Mammary epithelial cell (primary cell): Measurements from ENCODE around the gene SHLD1.

Experiments
- EZH2 ChIP-seq: IDR thresholded peaks from 2 replicates; pipeline ENCODE4 v1.6.1; 2012; ENCODE audit warnings: low read length, inconsistent platforms, borderline replicate concordance
- TF ChIP-seq, protein P1 (sequence below), 2 donors: IDR thresholded peaks in 1 of 2; conservative IDR thresholded peaks in 1 of 2; 2 replicates each; pipeline ENCODE4 v1.5.1; 2011 to 2012; ENCODE audit warnings: inconsistent platforms in 2 of 2, low read length in 2 of 2, mild to moderate bottlenecking in 2 of 2, control low read depth in 1 of 2, low read depth in 1 of 2; ENCODE audit not compliant: insufficient read depth in 1 of 2; ENCODE audit errors: extremely low read depth in 1 of 2

DNA sequence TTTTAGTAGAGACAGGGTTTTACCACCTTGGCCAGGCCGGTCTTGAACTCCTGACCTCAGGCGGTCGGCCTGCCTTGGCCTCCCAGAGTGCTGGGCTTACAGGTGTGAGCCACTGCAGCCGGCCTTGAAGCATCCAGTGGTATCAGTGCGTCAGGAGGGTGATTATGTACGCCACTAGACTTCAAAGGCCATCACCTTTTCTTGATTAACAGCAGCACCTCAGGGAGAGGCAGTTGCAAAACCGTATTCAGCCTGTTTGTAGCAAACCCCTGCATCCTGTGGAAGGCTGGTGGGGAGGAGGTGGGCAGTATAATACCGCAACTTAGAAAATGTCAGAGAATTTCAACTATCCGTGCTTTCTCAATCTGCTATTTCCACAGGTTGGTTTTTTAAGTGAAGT, 27.3 kb upstream of the SHLD1 start:
- TF ChIP-seq, protein P1, sequence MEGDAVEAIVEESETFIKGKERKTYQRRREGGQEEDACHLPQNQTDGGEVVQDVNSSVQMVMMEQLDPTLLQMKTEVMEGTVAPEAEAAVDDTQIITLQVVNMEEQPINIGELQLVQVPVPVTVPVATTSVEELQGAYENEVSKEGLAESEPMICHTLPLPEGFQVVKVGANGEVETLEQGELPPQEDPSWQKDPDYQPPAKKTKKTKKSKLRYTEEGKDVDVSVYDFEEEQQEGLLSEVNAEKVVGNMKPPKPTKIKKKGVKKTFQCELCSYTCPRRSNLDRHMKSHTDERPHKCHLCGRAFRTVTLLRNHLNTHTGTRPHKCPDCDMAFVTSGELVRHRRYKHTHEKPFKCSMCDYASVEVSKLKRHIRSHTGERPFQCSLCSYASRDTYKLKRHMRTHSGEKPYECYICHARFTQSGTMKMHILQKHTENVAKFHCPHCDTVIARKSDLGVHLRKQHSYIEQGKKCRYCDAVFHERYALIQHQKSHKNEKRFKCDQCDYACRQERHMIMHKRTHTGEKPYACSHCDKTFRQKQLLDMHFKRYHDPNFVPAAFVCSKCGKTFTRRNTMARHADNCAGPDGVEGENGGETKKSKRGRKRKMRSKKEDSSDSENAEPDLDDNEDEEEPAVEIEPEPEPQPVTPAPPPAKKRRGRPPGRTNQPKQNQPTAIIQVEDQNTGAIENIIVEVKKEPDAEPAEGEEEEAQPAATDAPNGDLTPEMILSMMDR (conservative IDR thresholded peaks at IDR 0.05 in 1 of 2, IDR thresholded peaks at IDR 0.05 in 1 of 2; ENCODE audit: extremely low read depth in 1 of 2, insufficient read depth in 1 of 2, low read depth in 1 of 2, low read length in 2 of 2), result no peak
- TF ChIP-seq EZH2, result no peak
